GM18502 (cell line): ENCODE results near the gene YAP1.

Source experiments
- ATAC-seq: cut with Tn5 transposase; IDR thresholded peaks from one replicate; pipeline ENCODE4 v1.9.1; 2021; ENCODE audit warnings: mild to moderate bottlenecking; ENCODE audit not compliant: unreplicated experiment, poor library complexity

YAP1 gene

DNA sequence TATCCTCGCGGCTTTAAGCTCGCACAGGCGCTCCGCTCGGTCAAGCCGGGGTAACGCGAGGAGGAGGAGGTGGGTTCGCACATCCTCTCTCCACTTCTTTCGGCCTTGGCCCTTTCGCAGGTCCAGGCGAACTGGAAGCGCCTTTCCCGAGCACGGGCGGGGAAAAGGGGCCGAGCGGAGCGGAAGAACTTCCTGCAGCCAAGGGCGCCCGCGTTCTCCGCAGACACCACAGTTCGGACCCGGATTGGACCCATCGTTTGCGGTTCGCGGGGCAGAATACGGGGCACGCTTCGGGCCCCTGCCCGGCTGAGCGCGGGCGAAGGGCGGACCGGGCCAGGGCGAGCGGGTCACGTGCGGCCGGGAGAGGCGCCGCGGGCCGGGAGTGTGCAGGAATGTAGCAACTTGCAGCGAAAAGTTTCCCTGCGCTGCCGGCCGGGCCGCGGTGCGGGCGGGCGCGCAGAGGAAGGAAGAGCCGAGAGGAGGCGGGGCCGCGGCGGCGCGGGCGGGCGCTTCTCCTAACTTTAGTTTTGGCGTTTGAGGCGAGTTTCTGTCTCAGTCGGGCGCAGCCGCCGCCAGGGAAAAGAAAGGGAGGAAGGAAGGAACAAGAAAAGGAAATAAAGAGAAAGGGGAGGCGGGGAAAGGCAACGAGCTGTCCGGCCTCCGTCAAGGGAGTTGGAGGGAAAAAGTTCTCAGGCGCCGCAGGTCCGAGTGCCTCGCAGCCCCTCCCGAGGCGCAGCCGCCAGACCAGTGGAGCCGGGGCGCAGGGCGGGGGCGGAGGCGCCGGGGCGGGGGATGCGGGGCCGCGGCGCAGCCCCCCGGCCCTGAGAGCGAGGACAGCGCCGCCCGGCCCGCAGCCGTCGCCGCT is at the start of gene YAP1:
Gene YAP1 (plus strand): TSS at position 552 of the 865 bp plus-strand sequence. CDS start 402 bp downstream, outside the sequence.
- peak; percentile 93 for ATAC-seq

DNA sequence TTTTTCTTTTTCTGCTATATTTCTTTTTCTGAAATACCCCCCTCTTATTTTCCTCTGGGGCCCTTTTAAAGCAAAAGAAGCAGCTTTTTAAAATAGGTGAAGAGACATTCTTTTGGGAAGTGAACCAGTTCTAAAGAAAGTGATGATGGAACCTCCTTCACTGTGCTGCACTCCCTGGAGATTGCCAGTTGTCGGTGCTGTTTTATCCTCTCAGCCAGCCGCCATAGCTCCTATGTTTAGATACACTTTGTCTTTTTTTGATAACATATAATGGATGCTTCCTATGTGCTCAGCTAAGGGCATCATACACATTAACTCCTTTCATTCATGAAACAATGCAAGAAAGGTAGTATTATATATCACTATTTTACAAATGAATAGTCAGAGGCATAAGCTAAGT is 49.0 kb upstream of the YAP1 start:
- no peak for ATAC-seq

DNA sequence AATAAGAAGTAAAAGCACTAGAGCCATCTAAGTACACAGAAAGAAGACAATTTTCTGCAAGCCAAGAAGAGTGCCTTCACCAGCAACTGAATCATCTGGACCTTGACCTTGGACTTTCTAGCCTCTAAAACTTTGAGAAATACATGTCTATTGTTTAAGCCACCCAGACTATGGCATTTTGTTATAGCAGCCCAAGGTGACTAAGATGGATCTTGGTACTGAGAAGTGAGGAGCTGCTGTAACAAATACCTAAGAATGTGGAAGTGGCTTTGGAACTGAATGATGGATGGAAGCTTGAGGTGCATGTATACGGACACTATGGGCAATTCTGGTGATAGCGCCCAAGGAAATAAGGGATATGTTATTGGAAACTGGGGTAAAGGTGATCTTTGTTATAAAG is 48.1 kb upstream of the YAP1 start:
- ATAC-seq = no peak

DNA sequence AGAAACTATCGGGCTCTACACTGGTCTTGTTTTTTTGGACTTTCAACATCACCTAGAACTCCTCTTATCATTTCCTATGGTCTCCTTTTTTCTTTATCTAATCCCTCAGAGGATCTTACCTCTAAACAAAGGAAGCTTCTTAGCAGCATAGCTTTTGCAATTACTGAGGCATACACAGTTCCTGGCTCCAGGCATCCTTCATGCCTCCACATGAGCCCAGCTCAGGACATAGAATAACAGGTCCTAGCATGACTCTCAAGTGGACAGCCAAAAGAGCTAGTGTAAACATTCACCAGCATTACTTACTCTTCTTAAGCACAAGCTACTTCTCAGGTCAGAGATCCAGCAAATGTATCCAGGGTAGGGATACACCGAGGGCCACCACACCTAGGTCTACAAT is 45.9 kb upstream of the YAP1 start:
- no peak for ATAC-seq

DNA sequence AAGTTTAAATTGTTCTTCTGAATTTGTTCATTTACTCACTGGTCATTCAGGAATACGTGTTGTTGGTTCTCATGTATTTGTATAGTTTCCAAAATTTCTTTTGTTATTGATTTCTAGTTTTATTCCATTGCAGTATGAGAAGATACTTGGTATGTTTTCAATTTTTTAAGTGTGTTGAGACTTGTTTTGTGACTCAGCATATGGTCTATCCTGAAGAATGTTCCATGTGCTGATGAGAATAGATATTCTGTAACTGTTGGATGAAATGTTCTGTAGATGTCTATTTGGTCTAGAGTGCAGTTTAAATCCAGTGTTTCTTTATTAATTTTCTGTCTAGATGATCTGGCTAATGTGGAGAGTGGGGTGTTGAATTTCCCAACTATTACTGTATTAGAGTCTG is 39.5 kb upstream of the YAP1 start:
- no peak for ATAC-seq

DNA sequence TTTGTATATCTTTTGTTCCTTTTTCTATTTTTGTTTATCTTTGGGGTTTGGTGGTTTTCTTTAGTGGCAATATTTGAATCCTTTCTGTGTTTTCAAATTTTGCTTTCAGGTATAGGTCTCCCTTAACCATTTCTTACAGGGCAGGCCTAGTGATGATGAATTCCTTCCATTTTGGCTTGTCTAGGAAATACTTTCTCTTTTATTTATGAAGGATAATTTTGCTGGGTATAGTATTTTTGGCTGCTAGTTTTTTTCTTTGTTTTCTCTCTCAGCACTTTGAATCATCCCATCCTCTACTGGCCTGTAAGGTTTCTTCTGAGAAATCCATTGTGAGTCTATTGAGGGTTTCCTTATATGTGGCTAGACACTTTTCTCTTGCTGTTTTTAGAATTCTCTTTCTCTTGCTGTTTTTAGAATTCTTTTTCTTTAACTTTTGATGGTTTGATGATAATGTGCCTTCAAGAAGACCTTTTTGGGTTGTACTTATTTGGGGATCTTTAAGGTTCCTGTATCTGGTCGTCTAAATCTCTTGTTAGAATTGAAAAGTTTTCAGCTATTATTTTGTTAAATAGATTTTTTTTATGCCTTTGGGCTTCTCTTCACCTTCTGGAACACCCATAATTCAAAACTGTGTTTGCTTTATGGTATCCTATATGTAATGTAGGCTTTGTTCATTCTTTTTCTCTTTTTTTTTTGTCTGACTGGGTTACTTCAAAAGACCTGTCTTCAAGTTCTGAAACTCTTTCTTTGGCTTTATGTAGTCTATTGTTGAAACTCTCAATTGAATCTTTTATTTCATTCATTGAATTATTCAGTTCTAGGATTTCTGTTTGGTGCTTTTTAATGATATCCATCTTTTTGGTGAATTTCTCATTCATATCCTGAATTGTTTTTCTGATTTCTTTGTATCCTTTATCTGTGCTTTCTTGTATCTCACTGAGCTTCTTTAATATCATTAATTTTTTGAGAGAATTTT is 38.5 kb upstream of the YAP1 start:
- no peak for ATAC-seq

DNA sequence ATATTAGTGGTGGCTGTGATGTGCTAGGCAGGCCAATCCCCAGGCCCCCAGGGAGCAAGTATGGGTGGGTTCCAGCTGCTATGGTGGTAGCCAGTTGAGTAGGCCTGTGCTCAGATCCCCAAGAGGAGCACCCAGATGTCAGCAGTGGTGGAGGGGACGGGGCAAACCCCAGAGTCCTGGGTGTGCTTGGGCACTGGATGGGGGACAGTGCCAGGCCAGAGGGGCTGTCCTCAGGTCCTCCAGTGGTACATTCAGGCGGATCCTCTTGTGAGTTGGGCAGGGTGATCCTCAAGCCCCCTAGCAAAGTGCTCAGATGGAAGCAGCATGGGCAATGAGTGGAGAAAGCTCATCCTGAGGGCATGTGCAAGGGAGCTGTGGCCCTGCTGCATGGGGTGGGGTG is 37.0 kb upstream of the YAP1 start:
- no peak for ATAC-seq

DNA sequence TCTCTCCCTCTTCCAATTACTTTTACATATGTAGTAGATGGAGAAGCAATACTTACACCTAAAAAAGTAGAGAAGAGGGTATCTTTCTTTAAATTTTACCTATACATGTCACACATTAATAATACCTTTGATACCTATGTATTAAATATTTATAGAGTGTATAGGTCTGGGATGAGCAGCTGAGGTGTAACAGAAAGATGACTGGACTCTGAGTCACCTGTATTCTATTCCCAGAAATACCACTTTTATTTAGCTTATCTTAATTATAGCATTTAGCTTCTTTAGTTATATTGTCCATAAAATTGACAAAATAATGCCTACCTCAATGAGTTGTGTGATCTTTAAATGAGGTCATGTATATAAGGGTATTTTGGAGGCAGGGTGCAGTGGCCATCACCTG is 30.6 kb upstream of the YAP1 start:
- no peak for ATAC-seq

DNA sequence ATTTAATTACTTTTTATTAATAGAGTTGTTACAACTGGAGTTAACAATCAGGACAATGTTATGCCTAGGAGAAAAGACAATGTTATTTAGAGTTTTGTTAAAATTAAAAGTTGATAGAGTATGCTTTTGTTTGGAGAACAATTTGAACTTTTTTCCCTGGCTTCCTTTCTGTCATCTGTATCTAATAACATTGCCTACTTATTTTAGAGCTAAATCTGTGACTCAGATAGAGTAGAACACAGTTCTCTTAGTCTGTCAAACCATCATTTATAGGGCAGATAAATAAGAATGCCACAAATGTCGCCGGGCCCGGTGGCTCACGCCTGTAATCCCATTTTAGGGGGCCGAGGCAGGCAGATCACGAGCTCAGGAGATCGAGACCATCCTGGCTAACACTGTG is 28.9 kb upstream of the YAP1 start:
- ATAC-seq = no peak

DNA sequence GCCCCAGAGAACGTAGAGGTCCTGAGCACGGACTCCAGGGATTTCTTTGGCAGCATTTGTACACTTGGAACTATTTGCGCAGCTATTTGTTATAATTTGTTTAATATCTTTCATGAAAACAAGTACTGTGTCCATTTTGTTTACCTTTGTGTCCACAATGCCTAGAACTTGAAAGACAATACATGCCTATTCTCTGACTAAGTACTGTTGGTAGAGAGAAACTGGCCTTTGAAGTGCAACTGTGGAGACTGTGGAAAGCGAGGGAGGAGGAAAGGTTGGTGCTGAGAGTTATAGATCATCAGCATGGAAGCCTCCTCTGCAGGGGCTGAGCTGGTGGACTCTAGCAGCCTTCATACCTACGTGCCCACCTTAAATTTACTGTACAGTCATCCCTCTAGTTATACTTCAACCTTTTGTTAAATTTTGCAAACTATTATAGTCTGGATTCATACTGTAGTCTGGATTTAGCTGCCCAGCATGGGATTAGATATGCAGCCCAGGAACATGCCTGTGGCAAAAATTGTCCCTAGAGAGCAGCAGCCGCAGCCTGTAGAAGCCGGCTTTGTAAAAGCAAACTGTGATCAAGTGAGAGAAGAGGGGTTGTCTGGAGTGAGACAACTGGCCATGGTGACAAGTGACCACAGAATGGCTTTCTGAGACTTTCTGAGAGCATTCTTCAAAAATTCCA is 24.2 kb upstream of the YAP1 start:
- ATAC-seq = no peak

DNA sequence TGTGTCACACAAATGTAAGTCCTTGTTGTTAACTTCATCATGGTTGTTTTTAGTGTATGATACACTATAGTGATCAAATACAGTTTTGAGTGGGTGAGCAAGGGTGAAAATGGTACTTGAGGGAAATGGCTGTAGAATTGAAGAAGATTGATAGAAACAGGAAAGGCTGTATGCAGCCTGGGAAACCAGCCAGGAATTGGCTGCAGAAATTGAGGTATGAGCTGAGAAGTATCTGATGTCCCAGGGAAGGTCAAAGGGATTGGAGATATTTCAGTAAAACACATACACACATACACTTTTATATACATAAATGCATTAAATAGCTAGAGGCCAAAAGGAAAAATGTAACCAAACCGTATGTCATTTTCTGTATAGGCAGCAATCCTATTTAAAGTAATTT is 13.1 kb upstream of the YAP1 start:
- no peak for ATAC-seq

DNA sequence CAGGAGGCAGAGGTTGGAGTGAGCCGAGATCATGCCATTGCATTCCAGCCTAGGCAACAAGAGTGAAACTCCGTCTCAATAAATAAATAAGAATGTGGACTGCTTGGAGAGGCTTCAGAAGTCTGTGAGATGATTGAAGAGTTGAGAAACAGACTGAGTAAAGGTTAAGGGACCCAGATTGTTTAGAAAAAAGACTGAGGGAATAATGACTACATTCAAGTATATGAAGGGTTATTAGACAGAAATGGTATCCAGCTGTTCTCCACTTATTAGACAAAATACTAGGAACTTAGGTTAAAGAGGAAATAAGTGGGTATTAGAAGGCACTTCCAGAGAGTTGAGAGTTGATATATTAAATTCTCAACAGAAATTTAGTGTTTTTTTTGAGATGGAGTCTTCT is 10.5 kb upstream of the YAP1 start:
- no peak for ATAC-seq

DNA sequence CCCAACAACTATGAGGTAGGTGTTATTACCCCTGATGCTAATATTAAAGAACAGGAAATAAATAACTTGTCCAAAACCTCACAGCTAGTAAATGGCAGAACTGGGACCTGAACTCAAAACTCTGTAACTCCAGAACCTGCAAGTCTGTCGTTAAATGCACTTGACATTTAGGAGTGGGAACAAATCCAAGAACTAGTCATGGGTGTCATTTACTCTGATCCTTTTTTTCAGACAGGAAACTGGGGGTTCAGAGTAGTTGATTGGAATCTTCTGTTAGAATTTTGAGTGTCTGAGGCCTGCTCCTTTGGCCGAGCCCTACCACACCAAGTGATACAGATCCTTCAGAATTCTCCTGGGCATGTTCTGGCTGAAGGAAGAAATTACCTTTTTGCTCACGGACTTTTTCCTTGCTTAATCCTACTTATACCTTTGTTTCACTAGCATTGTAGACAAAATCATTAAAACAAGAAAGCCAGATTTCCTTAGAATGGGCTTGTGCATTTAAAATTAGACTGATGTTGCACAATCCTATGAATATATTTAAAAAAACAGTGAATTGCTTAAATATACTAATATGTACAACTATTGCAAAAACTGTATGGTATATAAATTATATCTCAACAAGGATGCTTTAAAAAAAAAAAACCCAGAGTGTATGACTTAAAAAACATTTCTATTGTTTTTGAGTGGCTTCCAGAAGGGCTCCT is 1.4 kb upstream of the YAP1 start:
- ATAC-seq = no peak

DNA sequence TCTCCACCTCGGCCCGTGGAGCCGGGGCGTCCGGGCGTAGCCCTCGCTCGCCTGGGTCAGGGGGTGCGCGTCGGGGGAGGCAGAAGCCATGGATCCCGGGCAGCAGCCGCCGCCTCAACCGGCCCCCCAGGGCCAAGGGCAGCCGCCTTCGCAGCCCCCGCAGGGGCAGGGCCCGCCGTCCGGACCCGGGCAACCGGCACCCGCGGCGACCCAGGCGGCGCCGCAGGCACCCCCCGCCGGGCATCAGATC is 439 bp downstream of the YAP1 start:
- ATAC-seq = peak; percentile 34

DNA sequence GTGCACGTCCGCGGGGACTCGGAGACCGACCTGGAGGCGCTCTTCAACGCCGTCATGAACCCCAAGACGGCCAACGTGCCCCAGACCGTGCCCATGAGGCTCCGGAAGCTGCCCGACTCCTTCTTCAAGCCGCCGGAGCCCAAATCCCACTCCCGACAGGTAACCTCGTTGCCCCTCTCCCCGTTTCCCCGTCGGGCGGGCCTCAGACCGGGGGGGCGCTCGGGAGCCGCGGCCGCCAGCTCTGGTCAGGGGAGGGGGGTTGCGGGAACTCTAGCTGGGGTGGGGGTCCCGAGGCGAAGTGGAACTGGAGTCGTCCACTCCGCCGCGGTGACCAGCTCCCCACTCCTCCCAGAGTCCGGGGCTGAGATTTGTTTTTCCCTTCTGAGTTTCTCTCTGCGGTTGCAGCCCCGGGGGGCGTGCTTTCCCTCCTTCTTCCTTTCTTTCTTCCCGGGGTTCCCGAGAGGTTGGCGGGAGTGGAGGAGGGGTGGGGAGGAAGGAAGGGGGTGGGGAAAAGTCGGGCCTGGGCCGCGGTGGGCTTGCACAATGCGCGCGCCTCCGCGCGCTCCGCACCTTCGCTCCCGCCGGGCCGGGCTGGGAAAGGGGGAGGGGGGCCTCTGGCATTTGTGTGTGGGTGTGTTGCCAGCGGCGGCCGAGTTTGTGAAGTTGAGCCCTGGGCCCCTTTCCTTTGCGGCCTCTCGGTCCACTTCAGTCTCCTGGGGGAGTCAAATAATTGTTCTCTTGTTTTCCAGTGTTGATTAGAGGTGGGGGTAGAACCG is 952 bp downstream of the YAP1 start:
- no peak for ATAC-seq

DNA sequence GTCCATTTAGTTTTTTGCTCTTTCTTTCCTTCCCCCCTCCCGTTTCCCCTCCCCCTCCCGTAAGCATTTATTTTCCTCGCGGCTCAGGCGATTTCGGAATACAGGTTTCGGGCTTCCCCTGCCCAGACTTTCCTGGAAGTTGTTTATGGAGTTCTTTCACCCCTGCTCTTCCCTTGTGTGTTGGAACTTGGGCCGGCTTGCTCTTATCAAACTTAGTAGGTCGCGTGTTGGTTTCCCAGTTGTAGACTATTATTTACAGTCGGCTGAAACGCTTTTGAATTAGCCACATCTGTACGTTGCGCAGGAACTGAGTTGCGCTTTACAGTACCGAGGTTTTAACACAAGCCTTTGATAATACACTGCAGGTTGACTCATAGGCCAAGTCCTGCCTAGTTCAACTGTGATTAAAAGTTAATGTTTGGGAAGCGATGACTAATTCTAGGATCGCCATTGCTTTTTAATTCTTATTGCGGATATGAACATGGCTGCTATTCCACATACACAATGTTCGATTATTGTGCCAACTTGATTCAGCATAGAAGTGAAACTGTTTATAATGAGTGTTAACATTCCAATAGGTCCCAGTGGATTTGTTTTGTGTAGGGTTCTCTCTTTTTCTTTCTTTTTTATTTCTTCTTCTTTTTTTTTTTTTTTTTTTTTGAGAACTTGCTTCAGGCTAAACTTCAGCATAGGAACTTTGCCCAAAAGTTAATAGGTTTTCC is 1.7 kb downstream of the YAP1 start:
- no peak for ATAC-seq

DNA sequence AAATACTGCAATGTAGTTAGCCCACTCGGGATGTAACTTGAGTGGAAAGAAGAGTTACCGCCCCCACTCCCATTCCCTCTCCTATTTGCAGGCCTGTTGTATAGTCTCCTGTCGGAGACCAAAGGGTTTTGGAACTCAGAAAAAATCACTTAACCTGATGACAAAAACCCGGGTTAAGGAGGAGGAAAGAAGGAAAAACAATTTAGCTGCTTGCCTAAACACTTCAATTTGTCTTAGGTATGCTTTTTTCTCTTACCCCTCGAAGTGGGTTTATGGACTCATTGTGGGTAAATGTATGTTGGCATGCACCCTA is 2.2 kb downstream of the YAP1 start:
- no peak for ATAC-seq

DNA sequence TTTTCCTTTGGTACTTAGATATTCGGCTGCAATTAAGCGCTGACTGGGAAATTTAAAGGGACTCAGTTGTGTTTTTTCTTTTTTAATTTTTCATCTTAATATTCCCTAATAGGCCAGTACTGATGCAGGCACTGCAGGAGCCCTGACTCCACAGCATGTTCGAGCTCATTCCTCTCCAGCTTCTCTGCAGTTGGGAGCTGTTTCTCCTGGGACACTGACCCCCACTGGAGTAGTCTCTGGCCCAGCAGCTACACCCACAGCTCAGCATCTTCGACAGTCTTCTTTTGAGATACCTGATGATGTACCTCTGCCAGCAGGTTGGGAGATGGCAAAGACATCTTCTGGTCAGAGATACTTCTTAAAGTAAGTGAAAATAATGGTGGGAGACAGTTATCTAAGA is 3.8 kb downstream of the YAP1 start:
- ATAC-seq = no peak

DNA sequence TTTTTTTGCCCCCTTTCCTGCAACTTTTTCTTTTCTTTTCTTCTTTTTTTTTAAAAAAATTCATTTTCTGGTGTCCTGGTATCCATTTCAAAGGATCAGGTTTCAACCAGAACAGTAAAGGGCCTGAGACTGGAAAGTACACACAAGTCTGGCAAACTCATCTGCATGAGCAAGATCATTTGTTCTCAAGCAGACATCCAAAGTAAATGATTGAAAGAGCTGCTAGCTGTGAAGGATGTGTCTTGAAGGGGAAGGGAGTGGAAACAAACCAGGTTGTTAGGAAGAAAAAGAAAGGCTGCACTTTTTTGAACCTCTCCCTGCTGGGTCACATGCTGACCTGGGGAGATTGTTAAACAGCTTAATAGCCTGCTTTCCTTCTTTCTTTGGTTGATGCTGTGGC is 5.3 kb downstream of the YAP1 start:
- ATAC-seq = no peak
